HTR-8/SVneo (cell line): Measurements from ENCODE around the gene NMRAL1.

Source experiments
- DNase-seq: peaks from one replicate; pipeline ENCODE4 v3.0.0; 2011; ENCODE audit warnings: low spot score, mixed read lengths; ENCODE audit not compliant: insufficient read length
- FAIRE-seq: peaks from 2 replicates; lab custom pipeline; 2011; peaks lifted over from hg19 to GRCh38; lab: Jason Lieb, UNC

Gene NMRAL1

DNA sequence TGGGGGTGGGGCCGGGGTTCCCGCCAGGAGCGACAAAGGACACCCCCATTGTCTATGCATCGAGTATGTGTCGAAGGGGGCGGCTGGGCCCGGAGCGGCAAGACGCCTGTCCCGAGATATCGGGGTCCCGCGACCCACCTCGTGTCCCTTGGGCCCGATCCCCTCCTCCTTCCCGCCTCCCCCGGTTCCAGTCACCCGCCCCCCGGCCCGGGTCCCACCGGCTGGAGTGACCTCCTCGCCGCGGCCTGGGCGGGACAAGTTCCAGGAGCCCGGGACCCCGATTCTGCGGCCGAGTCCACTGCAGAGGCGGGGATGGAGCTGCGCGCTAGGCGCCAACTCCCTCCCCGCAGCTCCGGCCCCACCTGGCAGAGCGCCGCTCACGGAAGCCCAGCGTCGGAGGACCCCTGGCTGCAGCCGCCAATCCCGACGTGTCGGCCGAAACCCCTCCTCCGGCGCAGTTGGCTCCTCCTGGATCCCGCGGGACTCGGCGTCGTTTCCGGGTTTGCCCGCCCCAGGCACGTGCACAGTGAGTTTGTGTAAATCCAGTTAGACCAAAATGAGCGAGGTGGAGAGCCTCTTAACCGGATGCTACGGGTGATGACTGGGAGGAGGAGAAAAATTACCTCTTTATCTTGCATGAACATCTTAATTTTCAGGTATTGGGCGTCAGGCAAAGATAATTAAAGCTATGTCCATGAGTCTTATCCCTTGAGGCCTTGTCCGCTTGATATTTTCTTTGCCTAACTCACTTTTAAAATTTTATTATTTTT, at the start of gene NMRAL1:
NMRAL1 (minus strand) TSS at position 434 of the 770 bp plus-strand sequence. CDS start 493 bp downstream, outside the sequence.
- DNase-seq (peak; percentile 90), FAIRE-seq (peak; percentile 13)

DNA sequence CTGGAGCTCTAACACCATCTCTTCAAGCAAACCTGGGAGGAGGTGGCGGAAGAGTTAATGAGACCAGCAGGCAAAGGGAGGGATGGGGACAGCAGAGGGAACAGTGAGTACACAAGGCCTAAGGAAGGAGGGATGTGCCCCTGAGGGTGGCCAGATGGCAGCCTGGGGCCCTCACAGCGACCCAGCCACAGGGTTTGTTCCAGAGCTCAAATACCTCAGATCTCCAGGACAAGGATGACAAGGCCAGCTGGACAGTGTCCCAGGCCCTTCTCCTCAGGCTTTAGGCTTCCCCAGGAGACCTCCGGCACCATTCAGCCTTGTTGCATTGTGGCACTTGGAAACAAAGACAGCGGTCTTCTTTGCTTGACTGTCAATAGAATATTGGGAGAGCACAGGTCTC, 49.3 kb upstream of the NMRAL1 start:
- no peak for DNase-seq
- FAIRE-seq, result no peak

DNA sequence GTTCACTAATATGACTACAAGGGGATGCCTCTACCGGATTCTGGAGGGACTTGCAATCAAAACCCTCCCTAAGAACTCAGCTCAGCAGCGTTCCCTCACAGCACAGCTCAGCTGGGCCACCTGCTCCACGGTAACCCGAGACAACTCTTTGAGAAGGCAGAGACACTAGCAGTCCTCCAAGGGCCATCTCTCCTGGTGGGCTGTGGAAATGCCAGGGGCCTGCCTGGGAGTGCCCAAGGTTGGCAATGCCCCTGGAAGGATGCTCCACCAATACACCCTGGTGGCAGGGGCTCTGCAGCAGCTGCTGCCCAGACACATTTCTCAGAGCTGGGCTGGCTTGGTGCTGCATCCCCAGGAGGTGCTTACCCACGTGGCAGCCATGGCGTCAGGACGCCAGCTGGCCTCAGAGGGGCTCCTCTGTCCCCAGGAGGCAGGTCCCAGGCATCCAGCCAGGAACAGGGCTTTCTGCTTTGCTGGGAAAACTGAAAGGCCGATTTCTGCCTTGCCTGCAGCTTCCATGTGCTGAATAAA, 47.7 kb upstream of the NMRAL1 start:
- FAIRE-seq (no peak), DNase-seq (no peak)

DNA sequence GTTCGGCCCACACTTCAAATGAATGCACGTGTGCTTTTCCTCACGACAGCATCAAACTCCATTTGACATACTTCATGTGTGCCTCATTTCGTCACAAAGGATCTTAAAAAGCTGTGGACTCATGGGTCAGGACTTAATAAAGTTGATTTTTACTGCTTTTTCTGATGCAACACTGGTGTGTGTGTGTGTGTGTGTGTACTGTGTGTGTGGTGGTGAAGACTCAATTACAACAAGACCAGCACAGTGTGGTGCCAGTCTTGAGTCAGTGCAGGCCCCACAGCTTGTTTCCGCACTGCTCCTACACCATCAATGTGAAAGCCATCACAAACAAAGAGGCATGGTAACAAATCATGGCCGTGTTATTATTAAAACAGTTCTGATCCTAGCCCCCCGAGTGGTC, 46.5 kb upstream of the NMRAL1 start:
- DNase-seq, result no peak
- FAIRE-seq, result no peak

DNA sequence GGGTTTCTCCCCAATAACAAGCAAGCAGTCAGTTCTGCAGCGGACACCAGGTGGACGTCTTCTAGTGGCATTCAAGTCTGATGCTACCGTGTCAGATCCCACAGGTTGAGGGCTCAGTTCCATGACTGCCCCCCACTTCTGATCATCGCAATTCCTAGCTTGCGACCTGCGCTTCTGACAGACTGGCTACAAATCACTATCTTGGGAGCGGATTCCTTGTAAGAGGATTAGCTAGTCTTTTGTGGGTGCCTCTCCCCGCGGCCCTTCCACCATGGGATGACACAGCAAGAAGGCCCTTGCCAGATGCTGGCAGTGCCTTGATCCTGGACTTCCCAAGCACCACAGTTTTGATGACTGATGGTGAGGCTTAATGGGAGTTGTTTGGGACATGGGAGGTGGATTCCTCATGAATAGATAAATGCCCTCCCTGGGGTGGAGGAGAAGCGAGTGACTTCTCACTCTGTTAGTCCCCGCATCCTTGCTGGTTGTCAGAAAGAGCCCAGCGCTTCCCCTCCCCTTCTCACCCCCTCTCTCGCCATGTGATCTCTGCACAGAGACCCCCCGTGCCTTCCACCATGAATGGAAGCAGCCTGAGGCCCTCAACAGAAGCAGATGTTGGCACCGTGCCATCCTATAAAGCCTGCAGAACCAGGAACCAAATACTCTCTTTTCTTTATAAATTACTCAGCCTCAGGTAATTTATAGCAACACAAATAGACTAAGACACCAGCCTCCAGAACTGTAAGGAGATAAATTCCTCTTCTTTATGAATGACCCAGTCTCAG, 45.0 kb upstream of the NMRAL1 start:
- no peak for DNase-seq
- no peak for FAIRE-seq

DNA sequence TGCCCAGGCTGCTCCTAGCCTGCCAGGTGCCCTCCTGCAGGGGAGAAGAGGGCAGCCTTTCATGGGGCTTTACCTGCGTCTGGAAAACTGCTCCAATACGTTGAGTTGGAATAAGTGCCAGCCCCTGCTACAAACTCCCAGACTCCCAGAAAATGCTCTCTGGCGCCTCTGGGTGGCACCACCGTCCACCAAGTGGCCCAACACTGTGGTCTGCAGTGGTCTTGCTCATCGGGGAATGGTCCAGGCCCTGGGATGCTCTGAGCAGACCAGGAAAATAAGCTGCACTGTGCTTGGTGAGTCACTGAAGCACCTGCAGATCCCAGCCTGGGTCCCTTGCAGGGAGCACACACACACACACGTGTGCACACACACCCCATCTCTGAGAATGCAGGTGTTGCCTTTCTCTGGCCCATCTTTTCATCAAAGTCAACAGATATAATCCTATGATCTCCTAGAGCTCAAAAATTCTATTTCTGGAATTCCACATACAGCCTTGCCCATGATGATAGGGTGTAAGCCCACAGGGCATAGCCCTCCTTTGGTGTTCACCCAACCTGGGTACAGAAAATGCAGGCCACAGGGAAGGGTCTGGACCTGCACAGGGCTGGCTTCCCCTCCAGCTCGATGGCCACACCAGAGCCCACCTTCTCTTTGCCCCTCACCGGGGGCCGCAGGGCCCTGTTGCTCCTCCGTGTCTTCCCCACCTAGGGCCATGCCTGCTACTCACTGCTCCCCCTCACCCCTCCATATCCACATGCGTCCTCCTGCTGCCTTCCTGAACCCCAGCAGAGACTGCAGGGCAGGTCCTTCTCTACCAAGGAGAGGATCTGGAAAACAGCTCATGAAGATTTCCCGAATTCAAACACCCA, 43.6 kb upstream of the NMRAL1 start:
- FAIRE-seq, result no peak
- DNase-seq, result peak; percentile 40

DNA sequence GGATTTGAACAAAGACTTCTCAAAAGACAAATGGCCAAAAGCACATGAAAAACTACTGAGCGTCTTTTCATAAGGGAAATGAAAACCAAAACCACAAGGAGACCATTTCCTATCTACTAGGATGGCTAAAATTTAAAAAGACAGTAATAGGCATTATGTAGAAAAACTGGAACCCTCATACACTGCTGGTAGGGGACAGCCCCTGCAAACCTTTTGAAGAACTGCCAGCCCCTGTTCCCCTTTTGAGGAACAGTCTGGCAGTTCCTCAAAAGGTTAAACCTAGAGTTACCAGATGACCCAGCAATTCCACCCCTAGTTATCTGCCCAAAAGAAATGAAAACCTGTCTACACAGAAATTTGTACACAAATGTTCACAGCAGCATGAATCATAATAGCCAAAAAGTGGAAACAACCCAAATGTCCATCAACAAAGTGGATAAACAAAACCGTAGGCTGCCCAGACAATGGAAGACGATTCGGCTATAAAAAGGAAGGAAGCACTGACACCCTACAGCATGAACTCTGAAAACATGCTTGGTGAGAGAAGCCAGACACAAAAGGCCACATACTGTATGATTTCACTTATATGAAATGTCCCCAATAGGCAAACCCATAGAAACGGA, 41.3 kb upstream of the NMRAL1 start:
- FAIRE-seq (no peak), DNase-seq (no peak)

DNA sequence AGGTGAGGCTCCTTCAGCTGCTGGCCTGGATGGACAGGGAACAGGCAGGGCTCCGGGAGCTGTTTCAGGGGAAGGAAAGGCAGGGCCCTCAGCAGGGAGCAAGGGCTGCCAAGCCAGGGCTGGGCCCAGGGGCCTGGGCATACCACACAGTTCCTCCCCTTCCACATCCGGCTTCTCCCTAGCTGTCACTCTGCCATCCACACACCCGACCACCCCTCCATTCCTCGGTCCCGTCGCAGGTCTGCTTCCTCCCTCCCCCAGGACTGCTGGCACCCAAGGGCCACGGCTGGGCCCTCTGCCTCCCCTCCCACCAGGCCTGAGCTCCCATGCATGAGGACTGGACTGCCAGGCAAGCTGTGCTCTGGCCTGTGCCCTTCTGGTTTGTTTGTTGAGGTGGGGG, 40.2 kb upstream of the NMRAL1 start:
- FAIRE-seq (no peak), DNase-seq (no peak)

DNA sequence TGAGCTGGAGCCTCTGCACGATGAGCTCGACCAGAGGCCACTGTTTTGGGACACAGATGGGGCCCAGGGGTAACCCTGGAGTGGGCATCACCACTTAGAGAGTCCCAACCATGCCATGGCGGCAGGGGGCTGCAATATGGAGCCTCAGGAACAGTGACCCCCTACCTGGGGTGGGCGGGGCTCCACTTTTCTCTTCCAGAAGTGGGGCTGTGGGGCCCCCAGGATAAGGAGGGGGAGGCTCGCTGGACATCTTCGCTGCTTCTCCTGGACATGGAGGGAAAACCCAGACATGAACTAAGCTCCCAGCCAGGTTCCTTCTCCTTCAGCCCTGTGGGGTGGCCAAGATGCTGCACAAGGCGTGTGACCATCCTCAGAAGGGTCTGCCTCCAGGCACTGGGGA, 39.5 kb upstream of the NMRAL1 start:
- FAIRE-seq, result no peak
- no peak for DNase-seq

DNA sequence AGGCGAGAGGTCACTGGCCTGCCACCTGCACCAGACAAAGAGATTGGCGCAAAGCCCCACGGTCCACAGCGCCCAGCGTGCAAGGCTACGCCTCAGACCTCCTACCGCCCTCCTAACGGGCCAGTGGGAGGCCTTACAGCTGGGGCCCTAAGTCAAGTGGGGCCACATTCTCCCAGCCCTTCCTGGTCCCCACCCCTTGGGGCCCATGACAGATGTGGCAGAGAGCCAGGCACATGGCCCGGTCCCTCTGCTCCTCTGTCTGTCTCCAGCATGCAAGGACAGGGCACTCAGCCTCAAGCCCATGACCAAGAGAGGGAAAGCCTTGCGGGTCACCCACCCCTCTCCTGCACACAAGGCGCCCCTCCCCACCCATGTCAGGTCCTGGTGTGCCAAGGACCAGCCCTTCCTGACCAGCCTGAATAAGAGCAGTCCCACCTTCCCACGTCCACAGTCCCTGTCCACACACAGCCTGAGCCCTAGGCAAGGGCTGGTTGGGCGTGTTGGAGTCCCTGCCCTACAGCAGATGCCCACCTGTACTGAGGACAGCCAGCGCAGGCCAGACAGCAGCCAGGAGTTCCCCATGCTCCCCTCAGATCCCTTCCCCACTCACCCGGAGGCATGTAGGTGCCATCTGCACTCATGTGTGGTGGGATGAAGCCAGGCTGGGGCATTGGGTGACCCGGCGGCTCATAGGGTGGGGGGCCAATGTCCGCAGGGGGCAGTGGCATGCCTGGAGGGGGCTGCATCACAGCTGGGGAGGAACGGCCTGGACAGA, 38.8 kb upstream of the NMRAL1 start:
- FAIRE-seq (no peak), DNase-seq (no peak)

DNA sequence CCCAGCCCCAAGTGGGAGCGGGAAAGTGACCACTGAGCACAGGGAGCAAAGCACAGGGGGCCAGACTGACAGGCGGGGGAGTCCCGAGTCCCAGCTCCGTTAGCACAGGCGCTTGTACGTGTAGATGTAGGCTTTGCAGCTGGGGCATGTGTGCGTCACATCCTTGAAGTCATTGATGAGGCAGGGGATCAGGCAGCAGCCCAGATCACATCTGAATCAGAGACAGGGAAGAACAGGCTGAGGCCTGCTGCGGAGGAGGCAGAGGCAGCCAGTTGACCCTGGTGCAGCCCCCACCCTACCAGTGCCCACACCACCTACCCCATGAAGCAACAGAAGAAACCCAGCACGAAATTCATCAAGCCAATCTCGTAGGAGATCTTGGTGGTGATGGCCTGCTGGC, 38.0 kb upstream of the NMRAL1 start:
- DNase-seq (no peak), FAIRE-seq (no peak)

DNA sequence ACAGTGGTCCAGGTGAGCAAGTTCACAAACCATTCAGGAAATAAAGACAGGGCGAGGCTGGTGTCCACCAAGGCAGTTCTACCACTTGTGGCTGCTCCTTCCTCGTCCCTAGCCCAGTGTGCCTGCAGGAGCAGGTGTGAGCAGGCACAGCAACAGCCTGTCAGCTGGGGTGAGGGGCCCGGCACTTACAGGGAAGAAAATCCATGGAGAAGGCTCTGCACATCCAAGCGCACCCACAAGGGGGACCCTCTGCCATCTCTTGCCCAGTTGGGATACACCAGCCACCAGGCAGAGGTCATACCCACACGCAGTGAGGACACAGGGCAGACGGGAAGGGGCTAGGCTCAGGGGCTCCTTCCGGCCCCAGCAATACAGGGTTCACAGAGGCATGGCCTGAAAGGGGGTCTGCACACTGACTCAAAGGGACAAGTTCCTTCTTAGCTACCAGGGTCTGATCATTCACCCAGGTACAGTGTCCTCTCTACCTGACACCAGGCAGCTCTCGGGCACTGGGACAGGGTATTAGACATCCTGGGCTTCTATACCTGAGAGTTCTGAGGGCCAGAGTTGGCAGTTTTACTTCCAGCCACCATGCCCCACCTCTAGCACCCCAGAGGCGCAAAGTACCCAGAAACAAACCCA, 37.1 kb upstream of the NMRAL1 start:
- DNase-seq, result peak; percentile 60
- FAIRE-seq, result peak; percentile 75

DNA sequence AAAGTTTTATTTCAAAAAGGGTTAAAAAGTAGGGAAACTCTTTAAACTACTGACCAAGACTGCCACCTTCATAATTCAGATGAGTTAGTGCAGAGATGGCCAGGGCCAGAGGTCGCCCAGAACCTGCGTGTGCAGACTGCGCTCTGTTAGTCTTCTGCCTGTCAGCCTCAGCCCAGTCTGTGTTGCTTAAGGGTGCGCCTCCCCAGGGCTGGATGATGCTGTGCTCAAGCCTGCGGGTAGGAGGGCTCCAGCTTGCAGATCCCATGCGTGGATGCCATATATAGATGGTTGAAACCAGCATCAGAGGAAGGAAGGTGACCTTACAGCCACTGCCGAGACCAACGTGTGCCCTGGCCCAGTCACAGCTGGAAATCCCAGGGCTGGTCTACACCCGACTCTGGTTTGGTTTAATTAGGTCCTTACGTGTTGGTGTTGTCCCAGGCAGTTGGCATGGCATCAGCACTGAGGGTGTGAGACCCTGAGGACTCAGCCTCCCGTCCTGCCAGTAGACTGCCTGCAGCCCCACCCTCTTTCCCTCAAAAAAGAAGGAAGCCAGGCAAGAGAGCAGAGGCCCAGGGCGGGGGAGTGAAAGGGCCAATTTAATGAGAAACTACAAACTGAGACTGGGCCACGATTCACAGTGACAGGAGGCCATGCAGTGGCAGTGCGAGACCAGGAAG, 36.5 kb upstream of the NMRAL1 start:
- FAIRE-seq (no peak), DNase-seq (no peak)

DNA sequence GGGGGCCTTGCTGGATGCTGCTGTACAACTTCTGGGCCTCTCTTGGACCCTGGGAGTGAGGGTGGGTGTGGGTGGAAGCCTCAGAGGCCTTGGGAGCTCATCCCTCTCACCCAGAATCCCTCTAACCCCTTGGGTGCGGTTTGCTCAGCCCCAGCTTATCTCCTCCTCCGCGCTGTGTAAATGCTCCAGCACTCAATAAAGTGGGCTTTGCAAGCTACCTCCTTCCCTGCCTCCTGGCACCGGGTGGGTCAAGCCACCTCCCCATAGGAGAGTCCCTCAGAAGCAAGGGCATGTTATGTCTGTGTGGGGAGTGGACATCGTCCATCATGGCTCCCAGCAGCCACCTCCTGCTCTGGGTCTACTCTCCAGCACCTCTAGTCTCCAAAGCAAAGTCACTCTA, 35.7 kb upstream of the NMRAL1 start:
- DNase-seq (no peak), FAIRE-seq (no peak)

DNA sequence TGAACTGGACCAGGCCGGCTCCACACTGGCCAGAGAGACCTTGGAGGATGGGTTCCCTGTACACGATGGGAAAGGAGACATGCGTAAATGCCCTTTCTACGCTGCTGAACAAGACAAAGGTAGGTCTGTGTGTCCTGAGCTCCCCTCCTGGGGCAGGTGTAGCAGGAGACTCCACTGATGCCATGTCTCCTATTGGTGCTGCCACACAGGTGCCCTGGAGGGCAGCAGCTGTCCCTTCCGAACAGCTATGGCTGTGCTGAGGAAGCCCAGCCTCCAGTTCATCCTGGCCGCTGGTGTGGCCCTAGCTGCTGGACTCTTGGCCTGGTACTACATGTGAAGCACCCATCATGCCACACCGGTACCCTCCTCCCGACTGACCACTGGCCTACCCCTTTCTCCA, 35.0 kb upstream of the NMRAL1 start:
- FAIRE-seq (no peak), DNase-seq (no peak)

DNA sequence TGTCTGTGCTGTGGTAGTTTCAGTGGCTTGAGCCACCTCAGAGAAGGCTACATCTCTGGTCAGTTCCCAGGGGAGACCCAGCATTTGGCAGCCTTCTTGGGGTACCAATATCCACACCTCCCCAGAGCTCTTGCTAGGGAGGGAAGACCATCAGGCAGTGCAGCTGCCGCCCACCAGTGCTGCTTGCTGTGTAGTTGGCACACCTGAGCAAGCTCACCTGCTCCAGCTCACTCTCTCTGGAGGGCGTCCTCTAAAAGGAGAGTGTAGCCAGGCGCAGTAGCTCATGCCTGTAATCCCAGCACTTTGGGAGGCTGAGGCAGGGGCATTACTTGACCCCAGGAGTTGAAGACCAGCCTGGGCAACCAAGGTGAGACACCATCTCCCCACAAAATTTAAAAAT, 34.4 kb upstream of the NMRAL1 start:
- DNase-seq (no peak), FAIRE-seq (no peak)

DNA sequence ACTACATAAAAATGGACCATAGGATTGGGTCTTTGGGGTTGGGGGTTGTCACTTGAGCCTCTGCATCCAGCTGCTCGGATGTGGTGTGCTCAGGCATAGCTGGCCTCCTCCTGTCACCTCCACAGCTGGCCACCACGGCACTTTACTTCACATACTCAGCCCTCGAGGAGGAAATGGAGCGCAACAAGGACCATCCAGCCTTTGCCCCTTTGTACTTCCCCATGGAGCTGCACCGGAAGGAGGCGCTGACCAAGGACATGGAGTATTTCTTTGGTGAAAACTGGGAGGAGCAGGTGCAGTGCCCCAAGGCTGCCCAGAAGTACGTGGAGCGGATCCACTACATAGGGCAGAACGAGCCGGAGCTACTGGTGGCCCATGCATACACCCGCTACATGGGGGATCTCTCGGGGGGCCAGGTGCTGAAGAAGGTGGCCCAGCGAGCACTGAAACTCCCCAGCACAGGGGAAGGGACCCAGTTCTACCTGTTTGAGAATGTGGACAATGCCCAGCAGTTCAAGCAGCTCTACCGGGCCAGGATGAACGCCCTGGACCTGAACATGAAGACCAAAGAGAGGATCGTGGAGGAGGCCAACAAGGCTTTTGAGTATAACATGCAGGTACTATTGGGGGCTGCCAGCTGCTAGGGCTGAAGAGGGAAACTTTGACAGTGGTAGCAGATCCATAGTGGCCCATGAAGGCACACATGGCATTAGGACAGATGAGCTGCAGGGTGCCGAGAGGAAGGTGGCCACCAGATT, 33.3 kb upstream of the NMRAL1 start:
- DNase-seq (no peak), FAIRE-seq (no peak)

DNA sequence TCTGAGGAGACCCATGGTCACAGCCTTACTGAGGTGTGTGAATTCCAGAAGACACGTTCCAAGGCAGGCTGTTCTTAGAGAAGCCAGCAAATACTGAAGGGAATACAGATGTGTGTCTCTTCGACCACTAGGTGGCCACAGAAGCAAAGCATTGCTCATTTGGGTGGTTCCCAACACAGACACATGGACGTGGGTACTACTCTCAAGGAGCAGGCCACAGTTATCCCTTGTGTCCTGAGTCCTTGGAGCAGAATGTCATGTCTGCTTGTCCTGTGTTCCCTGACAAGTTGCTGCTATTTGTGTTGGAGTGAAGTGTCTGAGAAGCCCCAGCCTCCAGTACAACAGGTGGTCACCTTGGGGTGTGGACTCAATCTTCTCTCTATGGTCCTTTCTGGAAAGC, 32.0 kb upstream of the NMRAL1 start:
- DNase-seq (peak; percentile 72), FAIRE-seq (peak; percentile 80)
